Spleen (tissue), 11 donors: ENCODE measurements around the gene GBX2. TPM values are rescaled to one million over a fixed set of nuclear protein-coding genes. Genes with fewer than 3 reads are reported as not detected.
A peak's percentile ranks its signal among the peaks of the same experiment; 100 is the strongest.

ENCODE experiments used
- DNase-seq: peaks from one replicate; pipeline ENCODE4 v3.0.0-alpha.2; 2020
- H3K27ac ChIP-seq, 8 donors: fragments of 200-600 bp; sonication (generic) in 7 of 8; 1 replicate in 4 of 8; 2 replicates in 4 of 8; pipeline versions ENCODE4 v1.5.0 to v1.8.0; 2016 to 2021; ENCODE audit warnings: inconsistent platforms in 4 of 8, mild to moderate bottlenecking in 4 of 8, moderate library complexity in 1 of 8
- H3K27me3 ChIP-seq, 7 donors: fragments of 200-600 bp; sonication (generic) in 6 of 7; replicated peaks in 1 of 7; 1 replicate in 4 of 7; 2 replicates in 3 of 7; pipeline versions ENCODE4 v1.5.0 to v1.8.0; 2016 to 2021; ENCODE audit warnings: inconsistent platforms in 3 of 7, mild to moderate bottlenecking in 1 of 7
- H3K36me3 ChIP-seq, 6 donors: fragments of 200-600 bp; sonication (generic) in 5 of 6; 1 replicate in 4 of 6; 2 replicates in 2 of 6; pipeline versions ENCODE4 v1.5.0 to v1.8.0; 2016 to 2021; ENCODE audit warnings: inconsistent platforms in 2 of 6
- H3K4me1 ChIP-seq, 6 donors: fragments of 200-600 bp; sonication (generic) in 5 of 6; 1 replicate in 3 of 6; 2 replicates in 3 of 6; pipeline versions ENCODE4 v1.5.0 to v1.8.0; 2016 to 2021; ENCODE audit warnings: inconsistent platforms in 3 of 6
- H3K4me3 ChIP-seq, 8 donors: fragments of 200-600 bp; sonication (generic) in 7 of 8; 1 replicate in 4 of 8; 2 replicates in 4 of 8; pipeline versions ENCODE4 v1.5.0 to v1.8.0; 2016 to 2021; ENCODE audit warnings: inconsistent platforms in 4 of 8, mild to moderate bottlenecking in 4 of 8, moderate library complexity in 2 of 8
- H3K9me3 ChIP-seq, 8 donors: fragments of 200-600 bp; sonication (generic) in 7 of 8; 1 replicate in 4 of 8; 2 replicates in 4 of 8; pipeline versions ENCODE4 v1.5.0 to v1.8.0; 2016 to 2021; ENCODE audit warnings: inconsistent platforms in 4 of 8
- POLR2A ChIP-seq, 3 donors: fragments of 450-650 bp; IDR thresholded peaks; one replicate each; pipeline ENCODE4 v1.5.1; 2017; ENCODE audit warnings: antibody characterized with exemption in 3 of 3, mild to moderate bottlenecking in 1 of 3
- POLR2AphosphoS5 ChIP-seq, 3 donors: sonication (generic); formaldehyde crosslinking; IDR thresholded peaks; one replicate each; pipeline ENCODE4 v1.5.1; 2017; ENCODE audit warnings: antibody characterized with exemption in 3 of 3
- WGBS, 5 donors: extraction: QIAGEN DNeasy Blood & Tissue Kit in 3 of 5; methylation state at CpG; one replicate each; pipeline versions ENCODE4 v1.1.5 to v1.1.7; 2013 to 2018; 5-methylcytosine and 5-hydroxymethylcytosine counted together
- intact Hi-C: fragments of 100-400 bp; cut with DNase I; formaldehyde crosslinking; loops from one replicate; pipeline ENCODE4 v1.15.0; 2023; ENCODE audit warnings: low total_unique reads
- polyA plus RNA-seq, 3 donors: library from polyadenylated mRNA; stranded (reverse); fragments of 200-250 nt; gene quantifications; one replicate each; pipeline ENCODE4 v1.2.1, GENCODE V29; 2013
- total RNA-seq, 7 donors: library from RNA; depleted of rRNA in 3 of 7; stranded (reverse); fragments of >200 nt in 3 of 7; fragmentation: NEBNext Ultra II Directional in 4 of 7; extraction: Animal tissue kit (Norgen Biotek cat#: 25700) in 4 of 7; gene quantifications; one replicate each; pipeline versions ENCODE4 v1.1.0 to v1.2.1, GENCODE V29; 2016 to 2021
- TF ChIP-seq, protein P1 (sequence below), 11 experiments: fragments of 200-600 bp in 7 of 11; fragments of 450-650 bp in 4 of 11; sonication (generic) in 4 of 11; IDR thresholded peaks in 8 of 11; conservative IDR thresholded peaks in 3 of 11; 1 replicate in 7 of 11; 2 replicates in 4 of 11; pipeline versions ENCODE4 v1.4.0 to v1.8.0; 2016 to 2021; ENCODE audit warnings: antibody characterized with exemption in 11 of 11, inconsistent platforms in 4 of 11, mild to moderate bottlenecking in 1 of 11
- donor health status: healthy with polysubstance abuse.
- donor health status: DM: no; HTN: no; CAD: no; lungs with moderate emphysema.
- donor health status: DM: no; HTN: no; CAD: no.
- donor health status: Bipolar disorder and iron deficiency.
- donor health status: healthy.
- donor health status: DM: no; HTN: no; CAD: no.
- donor health status: DM: yes; HTN: yes; CAD: no.

GBX2 gene
- total and polyA plus RNA-seq, 10 donors: 0.69 TPM; not detected in 9

DNA sequence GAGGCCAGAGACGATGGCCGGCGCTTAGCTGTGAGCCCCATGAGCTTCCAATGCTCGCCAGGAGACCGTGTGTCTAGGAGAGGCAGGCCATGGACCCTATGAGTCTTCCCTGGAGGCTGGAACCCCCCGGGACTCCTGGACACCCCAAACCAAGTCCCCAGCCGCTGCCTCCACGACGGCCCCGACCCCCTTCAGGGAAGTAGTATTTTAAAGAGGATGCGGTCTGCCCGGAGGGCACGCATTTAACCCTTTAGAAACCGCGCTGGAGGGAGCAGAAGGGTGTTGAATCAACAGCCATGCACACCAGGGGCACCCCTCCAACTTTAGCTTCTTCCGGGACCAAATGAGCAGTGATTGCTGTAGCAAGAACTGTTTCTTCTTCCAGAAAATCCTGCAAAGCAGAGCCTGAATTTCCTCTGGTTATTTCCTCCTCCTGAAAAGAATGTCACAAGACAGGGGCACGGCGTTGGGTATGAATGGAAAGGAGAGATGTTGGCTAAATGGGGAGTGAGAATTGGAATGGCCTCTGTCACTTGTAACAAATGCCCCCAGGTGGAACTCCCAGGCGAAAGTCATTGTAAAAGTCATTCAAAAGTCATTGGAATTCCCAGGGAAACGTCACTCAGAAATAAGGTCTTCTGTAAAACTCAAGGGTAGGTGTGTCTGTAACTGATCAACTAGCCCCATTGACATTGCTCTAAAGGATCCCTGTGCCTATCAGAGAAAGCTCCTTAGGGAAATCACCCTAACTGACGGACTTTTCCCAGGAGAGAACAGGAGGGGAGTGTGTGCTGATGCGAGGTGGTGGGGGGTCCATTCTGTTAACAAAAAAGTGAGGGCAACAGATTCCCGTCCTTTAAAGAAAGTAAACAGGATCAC is 5.8 kb upstream of the GBX2 start:
- H3K27me3 ChIP-seq: peaks cover 0 to 100% (median 95%) of the 10 kb centered on the region in 7 donors
- TF ChIP-seq, protein P1, sequence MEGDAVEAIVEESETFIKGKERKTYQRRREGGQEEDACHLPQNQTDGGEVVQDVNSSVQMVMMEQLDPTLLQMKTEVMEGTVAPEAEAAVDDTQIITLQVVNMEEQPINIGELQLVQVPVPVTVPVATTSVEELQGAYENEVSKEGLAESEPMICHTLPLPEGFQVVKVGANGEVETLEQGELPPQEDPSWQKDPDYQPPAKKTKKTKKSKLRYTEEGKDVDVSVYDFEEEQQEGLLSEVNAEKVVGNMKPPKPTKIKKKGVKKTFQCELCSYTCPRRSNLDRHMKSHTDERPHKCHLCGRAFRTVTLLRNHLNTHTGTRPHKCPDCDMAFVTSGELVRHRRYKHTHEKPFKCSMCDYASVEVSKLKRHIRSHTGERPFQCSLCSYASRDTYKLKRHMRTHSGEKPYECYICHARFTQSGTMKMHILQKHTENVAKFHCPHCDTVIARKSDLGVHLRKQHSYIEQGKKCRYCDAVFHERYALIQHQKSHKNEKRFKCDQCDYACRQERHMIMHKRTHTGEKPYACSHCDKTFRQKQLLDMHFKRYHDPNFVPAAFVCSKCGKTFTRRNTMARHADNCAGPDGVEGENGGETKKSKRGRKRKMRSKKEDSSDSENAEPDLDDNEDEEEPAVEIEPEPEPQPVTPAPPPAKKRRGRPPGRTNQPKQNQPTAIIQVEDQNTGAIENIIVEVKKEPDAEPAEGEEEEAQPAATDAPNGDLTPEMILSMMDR (IDR thresholded peaks at IDR 0.05 in 8 of 11, conservative IDR thresholded peaks at IDR 0.05 in 3 of 11): no peak
- TF ChIP-seq POLR2AphosphoS5 (IDR thresholded peaks at IDR 0.05): no peak
- H3K36me3 ChIP-seq: no peaks in the 10 kb centered on the region
- 5 to 8% (median 7%) methylated on average over 15 to 23 of the region's 23 CpGs for WGBS, 5 donors
- DNase-seq: no peak
- no peak overlapping the region for H3K27ac ChIP-seq
- H3K9me3 ChIP-seq: no peaks in the 10 kb centered on the region
- H3K4me3 ChIP-seq: no peak overlapping the region
- intact Hi-C loops: no loop called here
- H3K4me1 ChIP-seq: peaks cover 0 to 43% (median 20%) of the 10 kb centered on the region in 6 donors

DNA sequence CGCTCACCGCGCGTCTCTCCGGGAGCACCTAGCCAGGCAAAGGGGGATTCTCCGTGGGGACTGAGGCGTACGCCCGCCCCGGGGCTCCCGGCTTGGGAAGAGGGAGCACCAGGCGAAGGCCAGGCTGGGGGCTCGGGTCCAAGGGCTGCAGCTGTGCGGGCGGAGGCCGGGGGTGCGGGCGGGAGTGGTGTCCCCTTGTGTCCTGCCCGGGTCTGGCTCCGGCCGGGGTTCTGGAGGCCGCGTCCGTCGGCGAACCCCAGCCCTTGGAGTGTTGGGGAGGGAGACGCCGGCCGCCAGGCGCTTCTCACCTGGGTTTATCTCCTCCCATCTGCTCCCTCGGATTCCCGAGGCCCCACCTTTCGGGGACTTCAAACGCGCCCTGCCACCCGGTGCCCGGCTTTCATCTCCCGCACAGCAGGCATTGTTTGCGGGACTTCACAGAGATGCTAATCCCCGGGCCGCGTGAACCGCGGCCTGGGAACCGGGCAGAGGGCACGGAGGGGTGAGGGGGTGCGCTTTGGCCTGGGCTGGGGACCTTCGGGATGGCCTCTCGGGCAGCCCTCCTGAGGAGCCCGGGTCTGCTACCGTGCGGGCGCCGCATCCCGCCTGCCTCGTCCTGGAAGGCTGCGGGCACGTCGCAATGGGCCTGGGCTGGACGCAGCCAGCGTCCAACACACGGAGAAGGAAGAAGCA is 5.0 kb upstream of the GBX2 start:
- Histone ChIP-seq H3K36me3 (no peaks in the 10 kb centered on the region), H3K4me3 (no peak overlapping the region), H3K4me1 (peaks cover 0 to 43% (median 19%) of the 10 kb centered on the region in 6 donors), H3K27me3 (peaks cover 0 to 100% (median 95%) of the 10 kb centered on the region in 7 donors), H3K9me3 (peaks cover 0 to 6% (median 0%) of the 10 kb centered on the region in 8 donors), H3K27ac (no peak overlapping the region)
- 0 to 7% (median 4%) methylated on average over 3 to 62 of the region's 62 CpGs for WGBS, 5 donors
- TF ChIP-seq, protein P1 (IDR thresholded peaks at IDR 0.05 in 8 of 11, conservative IDR thresholded peaks at IDR 0.05 in 3 of 11): no peak
- TF ChIP-seq POLR2AphosphoS5 (IDR thresholded peaks at IDR 0.05): no peak
- TF ChIP-seq POLR2A (IDR thresholded peaks at IDR 0.05): no peak
- DNase-seq: peak; percentile 71
- intact Hi-C loops: no loop called here

DNA sequence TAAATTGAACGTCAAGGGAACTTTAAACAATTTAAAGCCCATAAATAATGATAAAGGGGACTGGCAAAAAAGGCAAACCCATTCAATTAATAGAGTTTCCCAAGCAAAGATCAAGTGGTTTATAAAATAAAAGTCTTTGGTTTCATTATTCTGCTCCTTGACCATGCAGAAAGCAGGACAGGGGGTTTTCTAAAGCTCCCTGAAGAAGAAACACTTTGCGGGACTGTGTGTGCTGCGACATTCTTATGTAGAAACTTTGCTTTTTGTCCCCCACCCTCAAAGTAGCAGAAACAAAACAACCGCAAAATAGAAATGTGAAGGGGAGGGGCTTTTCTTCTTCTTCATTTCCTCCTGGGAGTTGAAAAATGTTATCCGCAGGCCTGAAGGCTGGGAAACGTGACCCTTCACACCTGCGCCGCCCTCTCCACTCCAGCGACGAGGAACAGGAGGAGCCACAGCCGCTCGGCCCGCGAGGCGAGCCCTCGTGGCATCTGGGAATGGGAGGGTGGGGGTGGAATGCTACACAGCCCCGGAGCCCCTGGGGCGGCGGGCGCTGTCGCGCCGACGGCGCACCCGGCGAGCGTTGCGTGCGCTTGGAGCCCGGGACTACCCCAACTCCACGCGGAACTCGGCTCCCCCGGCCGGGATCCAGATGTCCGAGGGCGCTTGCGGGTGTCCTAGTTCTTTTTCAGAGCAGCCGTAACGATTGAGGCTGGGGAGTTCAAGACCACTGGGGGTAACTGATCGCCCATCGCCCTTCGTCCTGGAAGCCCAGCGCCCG is 4.3 kb upstream of the GBX2 start:
- intact Hi-C loops: no loop called here

More for the DNA sequence above, 4.3 kb upstream of the GBX2 start:
- Histone ChIP-seq H3K27ac (no peak overlapping the region), H3K4me3 (no peak overlapping the region), H3K36me3 (no peaks in the 10 kb centered on the region), H3K9me3 (peaks cover 0 to 9% (median 0%) of the 10 kb centered on the region in 8 donors), H3K4me1 (peaks cover 0 to 44% (median 21%) of the 10 kb centered on the region in 6 donors), H3K27me3 (peaks cover 0 to 100% (median 95%) of the 10 kb centered on the region in 7 donors)
- WGBS, 5 donors: 6 to 8% (median 7%) methylated on average over 17 to 46 of the region's 46 CpGs
- no peak for TF ChIP-seq POLR2A (IDR thresholded peaks at IDR 0.05)
- TF ChIP-seq, protein P1 (IDR thresholded peaks at IDR 0.05 in 8 of 11, conservative IDR thresholded peaks at IDR 0.05 in 3 of 11): no peak
- no peak for TF ChIP-seq POLR2AphosphoS5 (IDR thresholded peaks at IDR 0.05)
- DNase-seq: no peak
